ENCODE measurements around the gene PIP5K1A.

Gene PIP5K1A

GRCh38 chr1:151164732-151165280 lies 33.5 kb upstream of the PIP5K1A start:
- Histone ChIP-seq H2AFZ (ENCODE audit: low read length) (no peak overlapping the region), H3K27ac (ENCODE audit: low read depth, low read length, poor library complexity, severe bottlenecking) (no peak overlapping the region), H3K4me1 (ENCODE audit: insufficient read depth, low read length, severe bottlenecking) (peaks cover 27% of the 10 kb centered on the region), H3K4me3 (ENCODE audit: low read depth, low read length, poor library complexity, severe bottlenecking) (peak overlapping the region; percentile 76), H3F3A (ENCODE audit: insufficient read depth, low read length) (no peaks in the 10 kb centered on the region), H3K9me3 (ENCODE audit: low read length) (no peaks in the 10 kb centered on the region), H3K9ac (ENCODE audit: low read length) (peak overlapping the region; percentile 82), H3K27me3 (ENCODE audit: insufficient read depth, low read length) (no peaks in the 10 kb centered on the region), H4K20me1 (ENCODE audit: insufficient read depth, low read length) (no peaks in the 10 kb centered on the region), H3K4me2 (ENCODE audit: low read length) (peak overlapping the region; percentile 80), H3K9me2 (ENCODE audit: low read depth, low read length) (no peaks in the 10 kb centered on the region), H3K79me2 (ENCODE audit: insufficient read depth, low read length) (no peaks in the 10 kb centered on the region; the same call in 1 of the 2 replicates), H3K36me3 (ENCODE audit: insufficient read depth, low read length) (peaks cover 19% of the 10 kb centered on the region; the same call in 1 of the 2 replicates)
- no peak for TF ChIP-seq EZH2 (IDR thresholded peaks at IDR 0.05; ENCODE audit: borderline replicate concordance, low read length)
- TF ChIP-seq, protein P1, sequence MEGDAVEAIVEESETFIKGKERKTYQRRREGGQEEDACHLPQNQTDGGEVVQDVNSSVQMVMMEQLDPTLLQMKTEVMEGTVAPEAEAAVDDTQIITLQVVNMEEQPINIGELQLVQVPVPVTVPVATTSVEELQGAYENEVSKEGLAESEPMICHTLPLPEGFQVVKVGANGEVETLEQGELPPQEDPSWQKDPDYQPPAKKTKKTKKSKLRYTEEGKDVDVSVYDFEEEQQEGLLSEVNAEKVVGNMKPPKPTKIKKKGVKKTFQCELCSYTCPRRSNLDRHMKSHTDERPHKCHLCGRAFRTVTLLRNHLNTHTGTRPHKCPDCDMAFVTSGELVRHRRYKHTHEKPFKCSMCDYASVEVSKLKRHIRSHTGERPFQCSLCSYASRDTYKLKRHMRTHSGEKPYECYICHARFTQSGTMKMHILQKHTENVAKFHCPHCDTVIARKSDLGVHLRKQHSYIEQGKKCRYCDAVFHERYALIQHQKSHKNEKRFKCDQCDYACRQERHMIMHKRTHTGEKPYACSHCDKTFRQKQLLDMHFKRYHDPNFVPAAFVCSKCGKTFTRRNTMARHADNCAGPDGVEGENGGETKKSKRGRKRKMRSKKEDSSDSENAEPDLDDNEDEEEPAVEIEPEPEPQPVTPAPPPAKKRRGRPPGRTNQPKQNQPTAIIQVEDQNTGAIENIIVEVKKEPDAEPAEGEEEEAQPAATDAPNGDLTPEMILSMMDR (IDR thresholded peaks at IDR 0.05; ENCODE audit: low read length), result no peak

DNA sequence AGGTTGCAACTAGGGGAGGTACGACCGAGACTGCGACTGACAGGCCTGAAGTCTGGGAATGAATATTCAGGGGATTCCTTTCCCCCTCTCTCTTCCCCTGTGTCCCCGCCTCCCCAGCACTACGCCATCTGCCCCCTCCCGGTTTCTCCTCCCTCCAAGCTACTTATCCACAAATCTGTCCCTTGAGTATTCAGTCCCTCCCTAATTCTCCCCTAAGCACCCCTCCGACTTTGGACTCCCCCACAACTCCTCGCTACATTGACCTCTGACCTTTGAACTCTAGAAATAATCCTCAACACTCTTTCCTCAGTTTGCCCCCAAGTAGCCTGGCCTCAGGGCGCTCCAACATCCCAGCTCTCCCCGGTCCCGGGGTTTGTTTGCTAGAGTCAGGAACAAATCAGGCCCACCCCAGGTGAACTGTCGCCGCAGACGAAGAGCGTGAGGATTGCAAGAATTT lies 33.0 kb upstream of the PIP5K1A start:
- Histone ChIP-seq H3K9me2 (ENCODE audit: low read depth, low read length) (no peaks in the 10 kb centered on the region), H2AFZ (ENCODE audit: low read length) (peak overlapping the region; percentile 50; the same call in 1 of the 2 replicates), H3K27me3 (ENCODE audit: insufficient read depth, low read length) (no peaks in the 10 kb centered on the region), H3K4me1 (ENCODE audit: insufficient read depth, low read length, severe bottlenecking) (peaks cover 27% of the 10 kb centered on the region), H3K79me2 (ENCODE audit: insufficient read depth, low read length) (no peaks in the 10 kb centered on the region; the same call in 1 of the 2 replicates), H4K20me1 (ENCODE audit: insufficient read depth, low read length) (no peaks in the 10 kb centered on the region), H3K36me3 (ENCODE audit: insufficient read depth, low read length) (peaks cover 23% of the 10 kb centered on the region; the same call in 1 of the 2 replicates), H3K4me3 (ENCODE audit: low read depth, low read length, poor library complexity, severe bottlenecking) (peak overlapping the region; percentile 76), H3K9me3 (ENCODE audit: low read length) (no peaks in the 10 kb centered on the region), H3F3A (ENCODE audit: insufficient read depth, low read length) (no peaks in the 10 kb centered on the region), H3K27ac (ENCODE audit: low read depth, low read length, poor library complexity, severe bottlenecking) (no peak overlapping the region), H3K9ac (ENCODE audit: low read length) (peak overlapping the region; percentile 82), H3K4me2 (ENCODE audit: low read length) (peak overlapping the region; percentile 80)
- no peak for TF ChIP-seq EZH2 (IDR thresholded peaks at IDR 0.05; ENCODE audit: borderline replicate concordance, low read length)
- TF ChIP-seq, protein P1 (IDR thresholded peaks at IDR 0.05; ENCODE audit: low read length), result no peak

- peak within 1 kb of the TSS; percentile 80 for H3K4me2 ChIP-seq (ENCODE audit: low read length)
- H3K27me3 ChIP-seq (ENCODE audit: insufficient read depth, low read length), result no peaks in the 10 kb centered on the region
- peak within 1 kb of the TSS; percentile 10 for H3K27ac ChIP-seq (ENCODE audit: low read depth, low read length, poor library complexity, severe bottlenecking)
- H3K9ac ChIP-seq (ENCODE audit: low read length), result peak within 1 kb of the TSS; percentile 82
- peak within 1 kb of the TSS; percentile 76 for H3K4me3 ChIP-seq (ENCODE audit: low read depth, low read length, poor library complexity, severe bottlenecking)
- H3K36me3 ChIP-seq (ENCODE audit: insufficient read depth, low read length), result peaks cover 23% of the 10 kb centered on the region; the same call in 1 of the 2 replicates
- TF ChIP-seq EZH2 (IDR thresholded peaks at IDR 0.05; ENCODE audit: borderline replicate concordance, low read length), result no peak
- TF ChIP-seq, protein P1 (IDR thresholded peaks at IDR 0.05; ENCODE audit: low read length), result no peak
- no peaks in the 10 kb centered on the region for H3K9me2 ChIP-seq (ENCODE audit: low read depth, low read length)
- peak within 1 kb of the TSS; percentile 50; the same call in 1 of the 2 replicates for H2AFZ ChIP-seq (ENCODE audit: low read length)
- peaks cover 27% of the 10 kb centered on the region for H3K4me1 ChIP-seq (ENCODE audit: insufficient read depth, low read length, severe bottlenecking)
- no peaks in the 10 kb centered on the region for H3F3A ChIP-seq (ENCODE audit: insufficient read depth, low read length)
- no peaks in the 10 kb centered on the region; the same call in 1 of the 2 replicates for H3K79me2 ChIP-seq (ENCODE audit: insufficient read depth, low read length)
- no peaks in the 10 kb centered on the region for H3K9me3 ChIP-seq (ENCODE audit: low read length)
- H4K20me1 ChIP-seq (ENCODE audit: insufficient read depth, low read length), result no peaks in the 10 kb centered on the region
Observed at GRCh38 chr1:151165738-151166504, 32.4 kb upstream of the PIP5K1A start, which contains the start of the genes LYSMD1 and SCNM1. Gene LYSMD1, minus strand, starts transcription at chr1:151165902. Its CDS starts 644 bp downstream, at chr1:151165258. Gene SCNM1, plus strand, starts transcription at chr1:151166144. Its CDS starts 9 bp downstream, at chr1:151166153.
